Measurements from ENCODE around the gene NAP1L4.
"Not testable (repeated sequence)": the region's sequence is repeated elsewhere in the genome, so short reads cannot be mapped to it uniquely, and the experiment has no call there.

The NAP1L4 gene

DNA sequence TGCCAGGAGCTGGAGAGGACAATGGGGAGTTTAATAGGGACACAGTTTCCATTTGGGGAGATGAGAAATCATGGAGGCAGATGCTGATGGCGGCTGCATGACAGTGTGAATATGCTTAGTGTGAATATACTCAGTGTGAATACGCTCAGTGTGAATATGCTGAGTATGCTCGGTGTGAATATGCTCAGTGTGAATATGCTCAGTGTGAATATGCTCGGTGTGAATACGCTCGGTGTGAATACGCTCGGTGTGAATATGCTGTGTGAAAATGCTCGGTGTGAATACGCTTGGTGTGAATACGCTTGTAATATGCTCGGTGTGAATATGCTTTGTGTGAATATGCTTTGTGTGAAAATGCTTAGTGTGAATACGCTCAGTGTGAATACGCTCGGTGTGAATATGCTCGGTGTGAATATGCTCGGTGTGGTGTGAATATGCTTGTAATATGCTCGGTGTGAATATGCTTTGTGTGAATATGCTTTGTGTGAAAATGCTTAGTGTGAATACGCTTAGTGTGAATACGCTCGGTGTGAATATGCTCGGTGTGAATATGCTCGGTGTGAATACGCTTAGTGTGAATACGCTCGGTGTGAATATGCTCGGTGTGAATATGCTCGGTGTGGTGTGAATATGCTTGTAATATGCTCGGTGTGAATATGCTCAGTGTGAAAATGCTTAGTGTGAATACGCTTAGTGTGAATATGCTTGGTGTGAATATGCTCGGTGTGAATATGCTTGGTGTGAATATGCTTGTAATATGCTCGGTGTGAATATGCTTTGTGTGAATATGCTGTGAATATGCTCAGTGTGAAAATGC, 54.3 kb downstream of the NAP1L4 start:
- not testable (repeated sequence) for DNase-seq (ENCODE audit: low read depth in 2 of 2)

DNA sequence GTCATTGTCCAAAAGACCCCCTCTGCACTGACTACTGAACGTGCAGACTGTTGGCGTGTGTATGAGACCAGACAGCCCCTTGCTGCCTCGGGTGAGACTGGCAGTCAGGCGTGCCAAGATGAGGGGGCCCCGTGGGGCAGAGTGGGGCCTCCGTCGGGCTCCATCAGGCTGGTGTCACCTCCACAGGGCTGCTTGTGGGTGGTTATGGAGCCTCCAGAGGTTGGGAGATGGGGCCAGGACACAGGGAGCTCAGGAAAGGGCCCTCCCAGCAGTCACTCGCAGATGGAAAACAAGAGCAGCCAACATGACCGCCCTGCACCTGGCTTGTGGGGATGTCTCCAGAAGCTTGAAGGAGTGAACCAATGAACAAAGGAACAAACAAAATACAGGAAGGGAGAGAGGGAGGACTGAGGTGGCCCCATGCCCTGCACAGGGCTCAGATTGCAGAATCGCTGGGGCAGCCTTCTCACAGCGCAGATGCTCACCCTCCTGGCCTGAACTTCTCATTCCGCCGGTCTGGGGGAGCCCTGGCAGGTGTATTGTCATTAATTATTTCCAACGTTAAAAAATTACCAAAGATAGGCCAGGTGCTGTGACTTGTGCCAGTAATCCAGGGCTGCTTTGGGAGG, 57.4 kb downstream of the NAP1L4 start:
- no peak for DNase-seq (ENCODE audit: low read depth in 2 of 2)

DNA sequence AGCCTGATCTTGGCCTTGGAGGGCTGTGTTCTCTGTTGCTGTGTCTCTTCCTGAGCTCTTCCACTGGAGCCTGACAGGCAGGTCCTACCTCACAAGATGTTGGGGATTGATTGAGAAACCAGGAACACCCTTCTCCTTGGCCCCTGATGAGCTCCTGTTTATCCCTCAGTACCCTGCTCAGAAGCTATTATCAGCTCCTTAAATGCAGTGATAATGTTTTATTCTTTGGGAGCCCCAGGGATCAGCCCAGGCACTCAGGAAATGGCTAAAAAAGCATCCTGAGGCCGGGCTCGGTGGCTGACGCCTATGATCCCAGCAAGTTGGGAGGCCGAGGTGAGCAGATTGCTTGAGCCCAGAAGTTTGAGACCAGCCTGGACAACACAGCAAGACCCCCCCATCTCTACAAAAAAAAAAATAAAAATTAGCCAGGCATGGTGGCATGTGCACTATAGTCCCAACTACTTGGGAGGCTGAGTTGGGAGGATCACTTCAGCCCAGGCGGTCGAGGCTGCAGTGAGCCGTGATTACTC, 58.0 kb downstream of the NAP1L4 start:
- DNase-seq (ENCODE audit: low read depth in 2 of 2) = no peak

GRCh38 chr11:2933375-2934020, 58.6 kb downstream of the NAP1L4 start:
- DNase-seq (ENCODE audit: low read depth in 2 of 2) = no peak

- DNase-seq (ENCODE audit: low read depth in 2 of 2) = no peak
Observed at GRCh38 chr11:2932850-2933251, 59.3 kb downstream of the NAP1L4 start.

GRCh38 chr11:2931771-2932738, 60.1 kb downstream of the NAP1L4 start:
- no peak for DNase-seq (ENCODE audit: low read depth in 2 of 2)

DNA sequence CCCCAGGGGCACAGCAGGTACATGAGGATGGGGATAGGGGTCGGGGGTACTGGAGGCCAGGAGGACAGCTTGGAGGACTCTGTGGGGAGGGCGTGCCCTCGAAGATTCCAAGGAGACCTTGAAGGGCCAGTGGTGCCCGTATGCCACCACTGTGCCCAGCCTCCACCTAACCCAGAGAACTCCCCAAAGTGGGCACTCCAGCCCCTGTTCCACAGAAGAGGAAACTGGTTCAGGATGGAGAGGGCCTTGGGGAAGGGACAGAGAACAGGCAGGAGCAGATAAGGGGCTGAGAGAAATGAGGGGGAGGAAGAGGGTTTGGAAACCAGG, 60.7 kb downstream of the NAP1L4 start:
- DNase-seq (ENCODE audit: low read depth in 2 of 2) = no peak

DNA sequence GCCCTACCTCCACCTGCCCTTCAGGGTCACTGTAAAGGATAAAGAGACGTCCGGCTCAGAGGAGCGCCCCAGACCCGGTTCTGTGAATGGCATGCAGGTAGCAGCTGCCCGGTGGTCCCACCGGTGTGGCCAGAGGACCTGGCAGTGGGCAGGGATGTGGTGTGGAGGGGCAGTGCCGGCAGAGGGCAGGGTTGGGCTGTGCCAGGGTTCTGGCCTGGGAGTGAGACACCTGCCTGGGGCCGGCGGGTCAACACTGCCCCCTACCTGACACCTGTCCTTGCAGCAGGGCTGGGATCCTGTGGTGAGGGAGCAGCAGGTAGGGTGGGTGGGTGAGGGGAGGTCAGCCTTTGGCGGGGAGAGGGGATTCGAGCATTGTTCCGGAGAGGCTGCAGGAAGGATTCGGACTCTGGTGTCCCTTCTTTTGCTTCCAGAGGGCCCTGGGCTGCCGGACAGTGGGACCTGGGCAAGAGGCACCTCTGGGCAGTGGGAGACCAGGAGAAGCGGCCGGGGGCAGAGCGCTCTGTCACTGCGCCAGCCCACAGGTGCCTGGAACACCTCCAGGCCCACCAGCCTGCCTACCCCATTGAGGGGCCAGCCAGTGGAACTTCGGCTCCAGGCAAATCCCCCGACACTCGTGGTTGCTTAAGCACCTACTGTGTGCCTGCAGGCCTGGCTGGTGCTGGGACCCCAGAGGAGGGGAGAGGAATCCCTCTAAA, 61.3 kb downstream of the NAP1L4 start:
- DNase-seq (ENCODE audit: low read depth in 2 of 2) = no peak

DNA sequence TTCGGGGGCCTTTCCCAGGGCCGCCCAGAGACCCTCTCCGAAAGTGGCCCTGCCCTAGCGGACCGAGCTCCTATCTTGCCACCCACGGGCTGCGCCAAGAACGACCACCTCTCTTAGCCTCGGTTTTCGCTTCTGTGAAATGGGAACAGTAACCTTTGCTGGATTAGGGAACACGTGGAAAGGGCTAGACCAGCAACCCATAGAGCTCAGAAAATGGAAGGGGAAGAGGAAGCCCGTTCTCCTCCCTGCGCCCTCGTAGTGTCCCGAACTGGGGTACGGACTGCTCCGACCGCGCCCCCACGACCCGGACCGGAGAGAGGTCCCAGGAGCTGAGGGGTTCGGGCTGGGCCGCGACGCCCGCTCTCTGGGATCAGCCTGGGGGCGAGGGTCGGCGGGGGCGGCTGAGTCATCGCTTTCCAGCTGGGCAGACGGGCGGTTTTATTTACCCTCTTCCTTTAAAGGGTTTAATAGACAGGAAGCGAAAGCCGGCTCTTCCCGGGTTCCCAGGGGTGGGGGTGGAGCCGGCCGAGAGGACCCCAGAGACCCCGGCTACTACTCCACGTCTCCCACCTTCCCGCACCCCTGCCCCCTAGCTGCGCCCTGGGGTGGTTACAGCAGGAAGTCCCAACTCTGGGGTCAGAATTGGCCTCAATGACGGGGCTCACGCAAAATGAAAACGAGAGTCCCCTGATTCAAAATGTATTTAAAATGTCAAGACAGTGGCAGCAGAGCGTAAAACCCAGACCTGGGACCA, 62.0 kb downstream of the NAP1L4 start:
- no peak for DNase-seq (ENCODE audit: low read depth in 2 of 2)

DNA sequence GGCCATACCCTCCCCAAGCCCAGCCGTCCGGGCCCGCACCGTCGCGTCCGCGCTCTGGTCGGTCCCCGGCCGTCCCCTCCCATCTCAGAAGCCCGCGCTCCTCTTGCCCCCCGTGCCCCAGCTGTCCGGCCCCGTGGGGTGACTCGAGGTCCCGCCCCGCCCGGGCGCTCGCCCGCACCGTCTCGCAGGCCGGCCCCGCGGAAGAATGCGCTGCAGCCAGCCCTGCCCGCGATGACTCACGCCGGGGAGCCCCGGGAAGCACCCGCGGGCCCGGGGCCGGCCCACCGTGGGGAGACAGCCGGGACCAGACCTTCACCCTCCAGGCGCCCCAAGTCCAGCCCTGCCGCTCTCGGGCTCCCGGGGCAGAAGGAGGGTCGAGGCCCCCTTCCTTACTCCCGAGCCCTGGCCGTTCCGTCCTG, 62.6 kb downstream of the NAP1L4 start:
- no peak for DNase-seq (ENCODE audit: low read depth in 2 of 2)

DNA sequence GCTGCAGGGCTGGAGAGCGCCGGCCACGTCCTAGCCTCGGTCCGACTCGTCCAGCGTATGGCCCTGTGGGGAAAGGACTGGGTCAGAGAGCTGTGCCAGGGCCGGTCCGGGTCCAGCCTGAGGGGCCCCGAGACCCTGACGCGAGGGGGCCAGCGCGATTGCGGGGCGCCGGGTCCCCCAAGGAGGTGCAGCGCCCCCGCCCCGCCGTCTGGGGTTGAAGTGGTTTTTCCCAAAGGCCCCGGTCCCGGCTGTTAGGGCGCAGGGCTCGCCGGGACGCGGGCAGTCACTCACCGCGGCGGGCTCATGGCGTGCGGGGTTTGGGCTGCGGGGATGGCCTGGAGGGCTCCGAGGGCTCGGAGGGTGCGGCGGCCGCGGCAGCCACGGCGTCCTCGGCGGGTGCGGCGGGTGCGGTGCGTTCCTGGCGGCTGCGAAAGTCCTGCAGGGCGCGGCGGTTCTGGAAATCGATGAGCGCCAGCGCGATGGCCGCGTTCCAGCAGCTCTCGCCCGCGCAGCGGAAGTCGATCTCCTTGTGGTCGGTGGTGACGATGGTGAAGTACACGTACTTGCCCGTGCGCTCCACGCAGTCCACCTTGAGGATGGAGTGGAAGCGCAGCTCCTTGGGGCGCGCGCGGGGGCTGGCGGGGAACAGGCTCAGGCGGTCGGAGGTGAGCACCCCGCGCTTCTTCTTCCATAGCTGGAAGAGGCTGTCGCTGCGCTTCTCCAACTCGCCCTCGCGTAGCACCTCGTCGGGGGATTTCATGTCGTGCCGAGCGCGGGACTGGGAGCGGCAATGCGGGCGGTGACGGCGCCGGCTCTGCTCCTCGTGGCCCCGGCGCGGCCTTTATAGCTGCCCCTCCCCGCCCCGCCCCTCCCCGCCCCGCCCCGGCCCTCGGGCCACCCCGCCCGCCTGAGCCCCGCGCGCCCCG, 63.3 kb downstream of the NAP1L4 start, which contains the start of gene PHLDA2:
PHLDA2 (minus strand) TSS at position 816 of the 926 bp plus-strand sequence; CDS start at position 760, 56 bp downstream.
- no peak for DNase-seq (ENCODE audit: low read depth in 2 of 2)

- DNase-seq (ENCODE audit: low read depth in 2 of 2) = no peak
Observed at GRCh38 chr11:2927851-2928604, 64.1 kb downstream of the NAP1L4 start.

DNA sequence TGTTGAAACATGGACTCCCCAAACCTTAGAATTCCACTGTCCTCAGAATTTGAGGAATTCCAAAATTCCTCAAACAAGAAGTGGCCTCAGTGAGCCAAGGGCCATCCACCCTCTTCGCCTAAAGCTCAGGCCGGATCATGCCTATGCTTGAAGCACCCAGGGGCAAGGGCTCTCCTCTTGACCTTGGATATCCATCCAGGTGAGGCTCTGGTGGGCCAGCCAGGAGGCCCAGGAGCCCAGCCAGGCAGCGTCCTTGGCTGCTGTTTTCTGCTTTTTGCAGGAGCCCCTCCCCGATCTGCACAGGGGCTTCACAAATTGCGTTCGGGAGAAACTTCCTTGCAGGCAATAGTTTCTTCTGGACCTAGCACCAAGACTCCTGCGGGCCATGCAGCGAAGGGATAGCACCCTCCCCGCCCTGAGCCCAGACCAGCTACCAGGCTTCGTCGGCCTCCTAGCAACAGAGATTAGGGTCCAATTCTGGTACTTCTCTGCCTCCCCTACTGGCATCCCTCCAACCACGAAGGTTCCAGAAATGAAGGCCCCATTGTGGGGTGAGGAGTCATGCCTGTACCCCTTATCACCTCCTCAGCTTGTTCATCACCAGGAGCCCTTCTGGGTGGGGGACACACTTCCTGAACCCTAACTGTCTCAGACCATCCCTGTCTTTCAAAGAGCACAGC, 64.9 kb downstream of the NAP1L4 start:
- no peak for DNase-seq (ENCODE audit: low read depth in 2 of 2)

DNA sequence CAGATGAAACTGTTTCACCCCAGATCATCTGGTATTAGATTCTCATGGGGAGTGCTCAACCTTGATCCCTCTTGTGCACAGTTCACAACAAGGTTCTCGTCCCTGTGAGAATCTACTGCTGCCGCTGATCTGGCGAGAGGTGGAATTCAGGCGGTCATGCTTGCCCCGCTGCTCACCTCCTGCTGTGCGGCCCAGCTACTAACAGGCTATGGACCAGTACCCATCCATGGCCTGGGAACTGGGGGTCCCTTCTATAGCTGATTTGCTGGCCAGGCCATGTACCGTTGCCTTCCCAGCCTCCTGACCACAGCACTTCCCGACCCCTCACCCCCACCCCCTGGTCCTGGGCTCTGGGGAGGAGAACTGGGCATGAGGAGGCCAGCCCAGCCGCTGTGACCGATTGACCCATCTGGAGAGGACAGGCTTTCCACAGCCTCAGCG, 65.5 kb downstream of the NAP1L4 start:
- no peak for DNase-seq (ENCODE audit: low read depth in 2 of 2)

- DNase-seq (ENCODE audit: low read depth in 2 of 2) = no peak
Observed at GRCh38 chr11:2924821-2925675, 67.1 kb downstream of the NAP1L4 start.

GRCh38 chr11:2924381-2924780, 67.7 kb downstream of the NAP1L4 start:
- no peak for DNase-seq (ENCODE audit: low read depth in 2 of 2)

All from stimulated activated CD8-positive, alpha-beta memory T cell treated with anti-CD3 and anti-CD28 coated beads, Interleukin-15, amount 100 ng/mL, for 4 hours (primary cell).